Large intestine (tissue), 3 donors: ENCODE data around the gene ALK. TPM values are rescaled to one million over a fixed set of nuclear protein-coding genes. Genes with fewer than 3 reads are reported as not detected.
"Not testable (repeated sequence)": the region's sequence is repeated elsewhere in the genome, so short reads cannot be mapped to it uniquely, and the experiment has no call there.

Source experiments
- DNase-seq, 2 donors: peaks; one replicate each; pipeline versions ENCODE4 v3.0.0 to v3.0.0-alpha.2; 2013
- H3K27ac ChIP-seq: one replicate; pipeline ENCODE4 v1.5.1; 2013; ENCODE audit warnings: low read length
- H3K27me3 ChIP-seq: 2 replicates; pipeline ENCODE4 v1.6.1; 2013; ENCODE audit warnings: low read length; ENCODE audit not compliant: control insufficient read depth, insufficient read depth
- H3K36me3 ChIP-seq: 2 replicates; pipeline ENCODE4 v1.6.1; 2013; ENCODE audit warnings: low read length; ENCODE audit not compliant: control insufficient read depth, insufficient read depth
- H3K4me1 ChIP-seq: one replicate; pipeline ENCODE4 v1.6.1; 2013; ENCODE audit warnings: low read length; ENCODE audit not compliant: control insufficient read depth, insufficient read depth
- H3K4me3 ChIP-seq: one replicate; pipeline ENCODE4 v1.5.1; 2013; ENCODE audit warnings: low read length
- H3K9me3 ChIP-seq: one replicate; pipeline ENCODE4 v1.6.1; 2013; ENCODE audit warnings: mild to moderate bottlenecking, low read depth, low read length, moderate library complexity; ENCODE audit not compliant: control insufficient read depth
- WGBS: methylation state at CpG from one replicate; pipeline ENCODE4 v1.1.5; 2013; ENCODE audit warnings: low lambda C conversion rate; ENCODE audit not compliant: insufficient coverage; 5-methylcytosine and 5-hydroxymethylcytosine counted together
- polyA plus RNA-seq: library from polyadenylated mRNA; unstranded; fragments of 120-200 nt; gene quantifications from one replicate; pipeline ENCODE4 v1.2.1, GENCODE V29; 2013

The ALK gene
- polyA plus RNA-seq, 1 donor: 1.5 TPM

GRCh38 chr2:29761278-29761677, 160.1 kb downstream of the ALK start:
- no peaks in the 10 kb centered on the region for H3K4me1 ChIP-seq
- H3K36me3 ChIP-seq: no peaks in the 10 kb centered on the region
- no peaks in the 10 kb centered on the region for H3K27me3 ChIP-seq
- no peak overlapping the region for H3K27ac ChIP-seq
- H3K9me3 ChIP-seq: no peaks in the 10 kb centered on the region
- H3K4me3 ChIP-seq: no peak overlapping the region
- WGBS: no CpG with 5 or more reads among the region's 1 CpG
- no peak for DNase-seq

- H3K27ac ChIP-seq: no peak overlapping the region
- no peak for DNase-seq
- no peaks in the 10 kb centered on the region for H3K36me3 ChIP-seq
- H3K4me1 ChIP-seq: no peaks in the 10 kb centered on the region
- no peaks in the 10 kb centered on the region for H3K9me3 ChIP-seq
- H3K4me3 ChIP-seq: no peak overlapping the region
- WGBS: no CpG with 5 or more reads among the region's 3 CpGs
- no peaks in the 10 kb centered on the region for H3K27me3 ChIP-seq
Observed at GRCh38 chr2:29760008-29760407, 161.4 kb downstream of the ALK start.

GRCh38 chr2:29759360-29759759, 162.0 kb downstream of the ALK start:
- no peaks in the 10 kb centered on the region for H3K9me3 ChIP-seq
- WGBS: no CpG with 5 or more reads among the region's 4 CpGs
- H3K27ac ChIP-seq: no peak overlapping the region
- H3K4me3 ChIP-seq: no peak overlapping the region
- H3K36me3 ChIP-seq: no peaks in the 10 kb centered on the region
- no peak for DNase-seq
- no peaks in the 10 kb centered on the region for H3K27me3 ChIP-seq
- H3K4me1 ChIP-seq: no peaks in the 10 kb centered on the region

- WGBS: no CpG with 5 or more reads among the region's 5 CpGs
- H3K36me3 ChIP-seq: no peaks in the 10 kb centered on the region
- no peak for DNase-seq
- no peaks in the 10 kb centered on the region for H3K9me3 ChIP-seq
- H3K4me1 ChIP-seq: no peaks in the 10 kb centered on the region
- peaks cover 4% of the 10 kb centered on the region for H3K27me3 ChIP-seq
- no peak overlapping the region for H3K4me3 ChIP-seq
- no peak overlapping the region for H3K27ac ChIP-seq
Observed at GRCh38 chr2:29755829-29756228, 165.6 kb downstream of the ALK start.

- WGBS: no CpG with 5 or more reads among the region's 7 CpGs
- H3K4me3 ChIP-seq: no peak overlapping the region
Observed at GRCh38 chr2:29755233-29755632, 166.2 kb downstream of the ALK start.

GRCh38 chr2:29753671-29754444, 167.5 kb downstream of the ALK start:
- 67% methylated on average over 3 of the region's 8 CpGs for WGBS
- DNase-seq: no peak
- no peak overlapping the region for H3K27ac ChIP-seq

More at GRCh38 chr2:29755233-29755632, 166.2 kb downstream of the ALK start:
- Histone ChIP-seq H3K27me3 (peaks cover 4% of the 10 kb centered on the region), H3K9me3 (no peaks in the 10 kb centered on the region), H3K4me1 (no peaks in the 10 kb centered on the region), H3K36me3 (no peaks in the 10 kb centered on the region), H3K27ac (no peak overlapping the region)
- no peak for DNase-seq

GRCh38 chr2:29751390-29751789, 170.0 kb downstream of the ALK start:
- H3K27me3 ChIP-seq: peaks cover 4% of the 10 kb centered on the region
- no peaks in the 10 kb centered on the region for H3K4me1 ChIP-seq
- no peak overlapping the region for H3K27ac ChIP-seq
- H3K36me3 ChIP-seq: no peaks in the 10 kb centered on the region
- H3K9me3 ChIP-seq: no peaks in the 10 kb centered on the region
- no CpG with 5 or more reads among the region's 6 CpGs for WGBS
- no peak for DNase-seq
- no peak overlapping the region for H3K4me3 ChIP-seq

More at GRCh38 chr2:29753671-29754444, 167.5 kb downstream of the ALK start:
- H3K36me3 ChIP-seq: no peaks in the 10 kb centered on the region
- no peak overlapping the region for H3K4me3 ChIP-seq
- no peaks in the 10 kb centered on the region for H3K4me1 ChIP-seq
- no peaks in the 10 kb centered on the region for H3K9me3 ChIP-seq
- peaks cover 4% of the 10 kb centered on the region for H3K27me3 ChIP-seq

- not testable (repeated sequence) for H3K9me3 ChIP-seq, H3K4me3 ChIP-seq, H3K36me3 ChIP-seq, H3K27me3 ChIP-seq, H3K27ac ChIP-seq, DNase-seq, H3K4me1 ChIP-seq
- 80% methylated on average over 1 of the region's 3 CpGs for WGBS
Observed at GRCh38 chr2:29750463-29750862, 170.9 kb downstream of the ALK start.

- Histone ChIP-seq H3K36me3 (no peaks in the 10 kb centered on the region), H3K9me3 (no peaks in the 10 kb centered on the region), H3K27me3 (peaks cover 4% of the 10 kb centered on the region), H3K4me1 (no peaks in the 10 kb centered on the region), H3K4me3 (no peak overlapping the region), H3K27ac (no peak overlapping the region)
- 100% methylated on average over 2 of the region's 5 CpGs for WGBS
- no peak for DNase-seq
Observed at GRCh38 chr2:29749843-29750242, 171.5 kb downstream of the ALK start.

- no peak overlapping the region for H3K27ac ChIP-seq
- DNase-seq: no peak
- H3K9me3 ChIP-seq: no peaks in the 10 kb centered on the region
- no peaks in the 10 kb centered on the region for H3K36me3 ChIP-seq
- no peaks in the 10 kb centered on the region for H3K4me1 ChIP-seq
- no peak overlapping the region for H3K4me3 ChIP-seq
- H3K27me3 ChIP-seq: peaks cover 4% of the 10 kb centered on the region
- no CpG with 5 or more reads among the region's 1 CpG for WGBS
Observed at GRCh38 chr2:29749041-29749440, 172.3 kb downstream of the ALK start.
